Measurements from ENCODE around the gene GET4.

Gene GET4

GRCh38 chr7:901388-902154 lies 25.2 kb downstream of the GET4 start:
- peak; percentile 28 to 72 (median 52) for DNase-seq

DNA sequence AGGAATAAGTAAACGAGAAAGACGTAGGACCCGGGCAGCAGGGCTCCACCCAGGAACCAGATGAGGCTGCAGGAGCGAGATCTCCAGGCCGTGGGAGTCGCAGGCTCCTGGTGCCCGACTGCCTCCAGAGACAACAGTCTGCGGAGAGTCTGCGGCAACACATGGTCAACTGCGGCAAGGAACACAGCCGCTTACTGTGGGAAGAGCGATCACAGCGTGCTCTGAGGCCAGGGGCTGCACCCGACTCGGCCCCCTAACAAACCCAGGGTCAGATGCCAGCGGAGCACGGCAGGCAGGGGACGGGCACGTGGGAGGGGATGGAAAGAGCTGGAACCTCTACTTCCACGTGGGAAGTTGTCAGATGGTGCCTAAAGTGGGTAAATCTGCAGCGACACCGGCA lies 26.6 kb downstream of the GET4 start:
- no peak for DNase-seq

DNA sequence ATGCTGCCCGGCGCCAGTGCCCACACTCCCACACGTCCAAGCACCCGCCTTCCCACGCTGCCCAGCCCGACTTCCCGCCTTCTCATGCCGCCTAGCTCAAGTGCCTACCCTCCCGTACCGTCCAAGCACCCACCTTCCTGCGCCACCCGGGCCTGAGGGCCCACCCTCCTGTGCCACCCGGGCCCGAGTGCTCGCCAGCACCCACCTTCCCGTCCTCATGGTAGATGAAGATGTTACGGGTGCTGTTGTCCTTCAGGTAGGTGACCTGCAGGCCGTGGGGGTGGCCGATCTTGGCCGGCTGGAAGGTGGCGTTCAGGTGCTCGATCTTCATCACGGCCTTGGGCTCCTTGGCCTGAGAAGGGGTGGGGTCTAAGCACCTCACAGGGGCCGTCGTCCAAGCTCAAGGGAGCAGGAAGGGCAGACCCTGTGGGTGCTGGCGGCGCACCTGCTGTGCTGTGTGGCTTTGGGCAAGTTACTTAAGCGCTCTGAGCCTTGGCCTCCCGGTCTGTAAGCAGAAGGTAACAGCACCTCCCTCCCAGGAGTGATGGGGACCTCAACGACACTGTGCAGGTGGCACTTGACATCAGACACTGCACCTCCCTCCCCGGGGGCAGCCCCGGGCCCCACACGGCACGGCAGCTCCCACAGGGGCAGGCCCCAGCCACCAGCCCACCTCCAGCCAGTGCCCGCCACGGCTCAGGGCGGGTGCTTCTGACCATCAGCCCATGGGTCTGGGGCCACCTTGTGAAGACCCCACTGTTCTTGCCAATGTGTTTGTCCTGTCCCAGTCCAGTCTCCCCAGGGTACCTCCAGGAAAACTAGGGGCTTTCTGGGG lies 27.8 kb downstream of the GET4 start:
- no peak for DNase-seq

- no peak for DNase-seq
Observed at GRCh38 chr7:904847-905246, 28.5 kb downstream of the GET4 start.

- DNase-seq, result no peak
Observed at GRCh38 chr7:906776-907157, 30.4 kb downstream of the GET4 start.

DNA sequence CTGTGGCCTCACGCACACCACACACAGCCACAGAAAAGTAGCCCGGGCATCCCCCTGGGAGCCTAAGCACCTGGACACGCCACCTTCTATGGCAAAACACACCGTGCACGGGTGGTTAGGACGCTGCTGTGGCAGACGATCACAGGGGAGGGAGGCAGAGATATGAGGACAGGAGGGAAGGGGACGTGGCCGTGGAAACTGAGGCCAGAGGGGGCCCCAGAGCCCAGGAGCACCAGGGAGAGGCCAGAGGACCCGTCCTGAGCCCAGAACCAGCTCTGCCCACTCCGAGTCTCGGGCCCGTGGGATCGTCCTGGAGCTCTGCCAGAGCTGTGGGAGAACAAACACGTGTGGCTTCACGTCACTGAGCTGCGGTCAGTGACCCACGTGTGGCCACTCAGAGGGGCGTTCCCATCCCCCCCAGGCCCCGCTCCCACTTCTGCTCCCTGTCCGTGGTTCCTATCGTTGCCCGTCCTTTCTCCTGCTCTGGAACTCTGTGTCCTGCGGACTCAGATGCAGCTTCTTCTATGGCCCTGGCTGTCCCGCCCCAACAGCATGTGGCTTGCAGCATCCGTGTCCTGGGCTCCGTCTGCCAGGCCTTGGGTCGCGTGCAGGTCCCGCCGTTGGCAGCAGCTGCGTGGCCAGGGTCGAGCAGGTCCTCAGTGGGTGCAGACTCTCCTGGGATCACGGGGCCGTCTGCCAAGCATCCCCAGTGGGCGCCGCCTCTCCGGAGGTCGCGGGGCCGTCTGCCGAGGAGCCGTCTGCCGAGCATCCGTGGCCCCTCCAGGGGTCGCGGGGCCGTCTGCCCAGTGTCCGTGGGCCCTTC lies 31.0 kb downstream of the GET4 start:
- no peak for DNase-seq

GRCh38 chr7:908159-908581 lies 31.8 kb downstream of the GET4 start:
- DNase-seq, result no peak

DNA sequence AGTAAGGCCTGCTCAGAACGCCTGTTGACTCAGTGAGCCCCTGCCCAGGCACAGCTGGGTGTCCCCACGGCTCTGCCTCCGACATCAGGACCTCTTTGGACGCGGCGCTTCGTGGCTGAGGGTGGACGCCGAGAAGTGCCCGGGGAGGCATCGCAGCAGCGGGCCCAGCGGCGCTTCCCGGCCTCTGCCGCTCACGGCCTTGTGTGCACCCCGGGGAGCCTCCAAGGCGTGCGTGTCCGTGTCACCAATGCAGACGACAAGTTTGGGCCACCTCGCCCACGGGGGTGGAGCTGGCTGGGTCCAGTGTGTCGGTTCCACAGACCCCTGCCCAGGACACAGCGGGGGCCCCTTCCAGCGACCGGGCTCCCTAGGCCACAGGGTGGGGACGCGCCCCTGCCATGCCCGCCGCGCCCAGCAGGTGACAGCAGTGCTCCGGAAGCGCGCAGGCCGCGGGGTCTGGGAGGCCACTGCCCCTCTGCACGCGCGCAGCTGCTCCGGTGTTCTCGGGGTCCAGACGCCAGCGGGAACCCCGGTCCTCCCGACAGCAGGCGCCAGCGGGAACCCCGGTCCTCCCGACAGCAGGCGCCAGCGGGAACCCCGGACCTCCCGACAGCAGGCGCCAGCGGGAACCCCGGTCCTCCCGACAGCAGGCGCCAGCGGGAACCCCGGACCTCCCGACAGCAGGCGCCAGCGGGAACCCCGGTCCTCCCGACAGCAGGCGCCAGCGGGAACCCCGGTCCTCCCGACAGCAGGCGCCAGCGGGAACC lies 32.4 kb downstream of the GET4 start:
- DNase-seq, result peak; percentile 12 to 80 (median 69)

- DNase-seq, result peak in 1 of 3 experiments; percentile 15
Observed at GRCh38 chr7:909358-910329, 33.3 kb downstream of the GET4 start.

- DNase-seq, result no peak
Observed at GRCh38 chr7:910441-910861, 34.1 kb downstream of the GET4 start.

DNA sequence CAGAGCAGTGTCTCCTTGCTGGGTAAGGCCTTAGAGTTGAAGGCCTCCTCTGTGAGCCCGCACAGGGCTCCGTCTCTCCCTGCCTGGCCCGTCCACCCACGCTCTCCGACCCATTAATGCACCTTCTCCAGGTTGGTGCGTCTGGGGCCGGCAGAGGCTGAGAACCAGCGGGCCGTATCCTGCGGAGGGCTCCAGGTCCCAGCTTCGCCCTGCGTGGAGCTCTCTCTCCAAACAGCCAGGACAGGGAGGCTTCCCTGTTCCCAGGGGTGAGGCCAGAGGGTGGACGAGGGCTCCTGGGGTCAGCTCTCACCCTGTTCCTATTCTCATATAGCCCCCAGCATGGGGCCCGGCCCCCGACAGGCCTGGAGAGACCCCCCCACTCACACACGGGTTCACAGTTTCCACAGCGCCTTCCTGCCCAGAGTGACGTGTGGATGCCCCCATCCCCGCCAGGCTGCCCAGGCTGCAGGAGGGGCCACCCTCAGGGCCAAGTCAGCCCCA lies 34.6 kb downstream of the GET4 start:
- no peak for DNase-seq

DNA sequence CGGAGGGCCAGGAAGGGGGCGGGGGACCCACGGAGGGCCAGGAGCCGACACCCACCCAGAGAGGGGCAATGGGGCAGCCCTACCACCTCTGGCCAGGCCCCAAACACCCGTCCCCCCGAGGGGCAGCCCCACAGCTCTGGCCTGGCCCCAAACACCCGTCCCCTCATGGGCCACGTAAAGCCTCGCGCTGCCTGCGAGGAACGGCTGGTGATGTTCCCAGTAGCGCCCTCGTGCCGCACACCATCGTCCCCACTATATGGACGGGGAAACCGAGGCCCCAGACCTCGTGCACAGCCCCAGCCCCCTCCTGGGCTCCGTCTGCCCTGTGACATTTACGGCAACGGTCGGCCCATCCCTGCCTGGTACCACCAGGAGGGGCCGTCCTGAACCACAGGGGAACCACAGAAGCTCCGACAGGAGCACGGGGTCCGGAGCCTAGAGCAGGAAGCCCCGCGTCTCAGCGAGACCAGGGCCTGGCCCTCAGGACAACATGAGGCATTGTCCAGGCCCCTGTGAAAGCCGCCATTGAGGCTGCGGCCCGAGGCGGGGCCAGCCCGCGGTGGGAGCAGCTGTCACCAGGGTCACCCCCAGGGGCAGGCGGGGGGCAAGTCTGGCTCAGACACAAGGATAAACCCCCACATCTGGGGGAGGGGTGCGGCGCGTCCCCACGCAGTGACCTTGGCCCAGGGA lies 35.6 kb downstream of the GET4 start:
- no peak for DNase-seq

GRCh38 chr7:913736-914520 lies 37.6 kb downstream of the GET4 start:
- DNase-seq, result peak in 1 of 3 experiments; percentile 13

DNA sequence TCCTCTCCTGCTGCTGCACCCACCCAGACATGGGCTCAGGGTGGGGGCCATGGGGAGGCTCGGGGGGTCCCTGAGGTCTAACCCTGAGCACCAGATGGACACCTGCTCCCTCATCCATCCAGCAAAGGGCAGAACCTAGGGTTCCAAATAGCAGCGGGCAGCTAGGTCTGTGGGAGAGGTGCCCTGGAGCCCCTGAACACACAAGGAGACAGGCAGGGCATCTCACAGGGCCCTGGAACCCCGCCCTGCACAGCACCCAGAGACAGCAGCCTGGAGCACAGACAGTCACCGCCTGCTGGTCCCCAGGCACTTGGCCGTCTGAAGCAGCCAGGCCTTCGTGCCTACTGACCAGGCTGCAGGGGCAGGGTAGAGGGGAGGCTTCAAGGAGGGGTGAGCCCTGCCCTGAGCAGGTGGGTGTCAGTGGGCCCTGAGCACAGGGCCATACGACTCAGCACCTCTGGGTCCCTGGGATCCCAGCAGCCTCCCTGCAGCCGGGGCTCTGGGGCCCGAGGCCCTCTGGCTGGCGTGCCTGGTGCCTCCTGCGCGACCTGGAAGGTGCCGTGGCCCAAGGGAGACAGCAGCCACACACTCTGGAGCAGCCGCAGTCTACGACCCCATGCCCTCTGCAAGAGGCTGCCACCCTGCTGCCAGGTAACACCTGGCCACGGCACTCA lies 38.3 kb downstream of the GET4 start:
- no peak for DNase-seq

- DNase-seq, result peak in 1 of 3 experiments; percentile 9
Observed at GRCh38 chr7:915291-916218, 39.2 kb downstream of the GET4 start.

- peak in 2 of 3 experiments; percentile 60 to 86 for DNase-seq
Observed at GRCh38 chr7:916291-916941, 40.1 kb downstream of the GET4 start.
